Keratinocyte (primary cell): ENCODE results near the gene SLC16A2. TPM values are rescaled to one million over a fixed set of nuclear protein-coding genes. Genes with fewer than 3 reads are reported as not detected.

Source experiments
- DNase-seq: peaks from one replicate; pipeline ENCODE4 v3.0.0-alpha.2; 2011; ENCODE audit warnings: low read depth, missing footprints, low spot score
- FAIRE-seq: peaks from 2 replicates; lab custom pipeline; 2011; peaks lifted over from hg19 to GRCh38; lab: Jason Lieb, UNC
- H2AFZ ChIP-seq: 2 replicates; pipeline ENCODE4 v1.6.0; 2012; ENCODE audit warnings: low read length, control low read depth, inconsistent platforms; ENCODE audit not compliant: control insufficient read depth
- H3K27ac ChIP-seq: 2 replicates; pipeline ENCODE4 v1.5.1; 2011; ENCODE audit warnings: low read length; ENCODE audit not compliant: control insufficient read depth, insufficient read depth
- H3K27me3 ChIP-seq: 3 replicates; pipeline ENCODE4 v1.6.0; 2011; ENCODE audit warnings: low read length; ENCODE audit not compliant: control insufficient read depth, insufficient read depth; ENCODE audit errors: extremely low read depth
- H3K36me3 ChIP-seq, 2 experiments: 2 replicates in 1 of 2; 3 replicates in 1 of 2; pipeline ENCODE4 v1.5.1; 2011; ENCODE audit warnings: low read length in 2 of 2, mild to moderate bottlenecking in 1 of 2; ENCODE audit not compliant: control insufficient read depth in 2 of 2, insufficient read depth in 2 of 2; ENCODE audit errors: extremely low read depth in 1 of 2
- H3K4me1 ChIP-seq: 3 replicates; pipeline ENCODE4 v1.5.1; 2011; ENCODE audit warnings: low read length; ENCODE audit not compliant: control insufficient read depth, insufficient read depth; ENCODE audit errors: extremely low read depth
- H3K4me2 ChIP-seq: 3 replicates; pipeline ENCODE4 v1.6.0; 2011; ENCODE audit warnings: low read depth, low read length; ENCODE audit not compliant: control insufficient read depth, insufficient read depth; ENCODE audit errors: extremely low read depth
- H3K4me3 ChIP-seq, 3 experiments: fragments of 200-600 bp in 1 of 3; sonication (generic) in 1 of 3; 2 replicates in 2 of 3; 3 replicates in 1 of 3; pipeline ENCODE4 v1.5.1; 2011 to 2016; ENCODE audit warnings: low read length in 3 of 3, mild to moderate bottlenecking in 3 of 3, control low read depth in 2 of 3, inconsistent platforms in 1 of 3, low read depth in 1 of 3, mixed read lengths in 1 of 3, mixed run types in 1 of 3, moderate library complexity in 1 of 3; ENCODE audit not compliant: control insufficient read depth in 2 of 3, insufficient read depth in 2 of 3; ENCODE audit errors: extremely low read depth in 1 of 3
- H3K79me2 ChIP-seq: 2 replicates; pipeline ENCODE4 v1.6.0; 2012; ENCODE audit warnings: low read length; ENCODE audit not compliant: control insufficient read depth, insufficient read depth
- H3K9ac ChIP-seq: 3 replicates; pipeline ENCODE4 v1.6.0; 2011; ENCODE audit warnings: low read length; ENCODE audit not compliant: control insufficient read depth, insufficient read depth; ENCODE audit errors: extremely low read depth
- H3K9me1 ChIP-seq: 3 replicates; pipeline ENCODE4 v1.6.0; 2011; ENCODE audit warnings: low read length; ENCODE audit not compliant: control insufficient read depth, insufficient read depth; ENCODE audit errors: extremely low read depth
- H3K9me3 ChIP-seq: 2 replicates; pipeline ENCODE4 v1.5.1; 2012; ENCODE audit warnings: low read depth, low read length; ENCODE audit not compliant: control insufficient read depth
- H4K20me1 ChIP-seq: 3 replicates; pipeline ENCODE4 v1.6.0; 2011; ENCODE audit warnings: low read length; ENCODE audit not compliant: control insufficient read depth, insufficient read depth; ENCODE audit errors: extremely low read depth
- EZH2 ChIP-seq: IDR thresholded peaks from one replicate; pipeline ENCODE4 v1.6.1; 2012; ENCODE audit warnings: inconsistent platforms, mild to moderate bottlenecking, low read length, moderate library complexity
- dilution Hi-C: fragments of 300-500 bp; cut with MboI; formaldehyde crosslinking; loops from one replicate; pipeline ENCODE4 v1.7.0; 2020; ENCODE audit warnings: low sequenced_read_pairs; ENCODE audit not compliant: extremely low pct_ligation_motif_present
- polyA plus RNA-seq, 5 experiments: library from polyadenylated mRNA; depleted of rRNA in 3 of 5; stranded (reverse) in 3 of 5; stranded (forward) in 1 of 5; unstranded in 1 of 5; fragments of >200 nt; gene quantifications; 1 replicate in 1 of 5; 2 replicates in 3 of 5; 3 replicates in 1 of 5; pipeline versions ENCODE4 v1.2.1 to v1.2.3, GENCODE V29; 2011 to 2012; ENCODE audit warnings: missing spikeins in 2 of 5, low read depth in 1 of 5, low replicate concordance in 1 of 5
- TF ChIP-seq, protein P1 (sequence below), 3 experiments: IDR thresholded peaks in 1 of 3; conservative IDR thresholded peaks in 1 of 3; optimal IDR thresholded peaks in 1 of 3; 2 replicates in 2 of 3; 3 replicates in 1 of 3; pipeline versions ENCODE3 to v1.5.1; 2011; ENCODE audit warnings: low read length in 3 of 3, mild to moderate bottlenecking in 3 of 3, moderate library complexity in 2 of 3, control low read depth in 1 of 3, inconsistent platforms in 1 of 3; ENCODE audit not compliant: insufficient read depth in 2 of 3; ENCODE audit errors: extremely low read depth in 1 of 3

The SLC16A2 gene
- polyA plus RNA-seq, 1 donor (not counting 4 experiments of a cell fraction or from before 2014, with no cell fraction given): 38.4 TPM

DNA sequence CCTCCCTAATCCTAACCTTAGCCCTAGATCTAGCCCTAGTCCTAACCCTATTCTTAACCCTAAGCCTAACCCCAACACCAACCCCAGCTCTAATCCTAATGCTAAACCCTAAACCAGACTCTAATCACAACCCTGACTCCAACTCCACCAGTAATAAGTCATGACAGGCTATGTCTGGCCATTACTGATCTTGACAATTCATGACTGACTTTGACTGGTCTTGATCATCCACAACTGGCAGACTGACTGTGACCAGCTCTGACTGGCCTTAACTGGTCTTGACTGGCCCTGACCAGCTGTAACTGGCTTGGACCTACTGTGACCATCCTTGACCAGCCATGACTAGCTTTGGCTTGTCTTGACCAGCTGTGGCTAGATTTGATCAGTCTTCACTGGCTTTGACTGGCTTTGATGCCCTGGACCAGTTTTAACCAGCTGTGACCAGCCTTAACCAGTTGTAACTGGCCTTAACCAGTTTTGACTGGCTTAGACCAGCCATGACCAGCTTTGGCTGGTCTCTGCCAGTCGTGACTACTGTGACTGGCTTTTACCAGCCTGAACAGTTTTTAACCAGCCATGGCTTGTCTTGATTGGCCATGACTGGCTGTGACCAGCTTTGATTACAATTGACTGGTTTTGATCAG lies 124.7 kb downstream of the SLC16A2 start:
- dilution Hi-C loops: no loop called here
- Histone ChIP-seq H3K27me3 (no peaks in the 10 kb centered on the region), H3K9me3 (peaks cover 9% of the 10 kb centered on the region), H2AFZ (no peak overlapping the region), H3K4me1 (no peaks in the 10 kb centered on the region), H3K27ac (no peak overlapping the region), H3K9ac (no peak overlapping the region), H3K4me2 (no peak overlapping the region), H3K79me2 (no peaks in the 10 kb centered on the region), H3K9me1 (no peaks in the 10 kb centered on the region), H3K36me3 (no peaks in the 10 kb centered on the region), H3K4me3 (no peak overlapping the region), H4K20me1 (no peaks in the 10 kb centered on the region)
- TF ChIP-seq EZH2: no peak
- TF ChIP-seq, protein P1, sequence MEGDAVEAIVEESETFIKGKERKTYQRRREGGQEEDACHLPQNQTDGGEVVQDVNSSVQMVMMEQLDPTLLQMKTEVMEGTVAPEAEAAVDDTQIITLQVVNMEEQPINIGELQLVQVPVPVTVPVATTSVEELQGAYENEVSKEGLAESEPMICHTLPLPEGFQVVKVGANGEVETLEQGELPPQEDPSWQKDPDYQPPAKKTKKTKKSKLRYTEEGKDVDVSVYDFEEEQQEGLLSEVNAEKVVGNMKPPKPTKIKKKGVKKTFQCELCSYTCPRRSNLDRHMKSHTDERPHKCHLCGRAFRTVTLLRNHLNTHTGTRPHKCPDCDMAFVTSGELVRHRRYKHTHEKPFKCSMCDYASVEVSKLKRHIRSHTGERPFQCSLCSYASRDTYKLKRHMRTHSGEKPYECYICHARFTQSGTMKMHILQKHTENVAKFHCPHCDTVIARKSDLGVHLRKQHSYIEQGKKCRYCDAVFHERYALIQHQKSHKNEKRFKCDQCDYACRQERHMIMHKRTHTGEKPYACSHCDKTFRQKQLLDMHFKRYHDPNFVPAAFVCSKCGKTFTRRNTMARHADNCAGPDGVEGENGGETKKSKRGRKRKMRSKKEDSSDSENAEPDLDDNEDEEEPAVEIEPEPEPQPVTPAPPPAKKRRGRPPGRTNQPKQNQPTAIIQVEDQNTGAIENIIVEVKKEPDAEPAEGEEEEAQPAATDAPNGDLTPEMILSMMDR (optimal IDR thresholded peaks at IDR 0.05 in 1 of 3, IDR thresholded peaks at IDR 0.05 in 1 of 3, conservative IDR thresholded peaks at IDR 0.05 in 1 of 3; ENCODE audit: extremely low read depth in 1 of 3, insufficient read depth in 2 of 3, low read length in 3 of 3): no peak
- no peak for FAIRE-seq
- no peak for DNase-seq

DNA sequence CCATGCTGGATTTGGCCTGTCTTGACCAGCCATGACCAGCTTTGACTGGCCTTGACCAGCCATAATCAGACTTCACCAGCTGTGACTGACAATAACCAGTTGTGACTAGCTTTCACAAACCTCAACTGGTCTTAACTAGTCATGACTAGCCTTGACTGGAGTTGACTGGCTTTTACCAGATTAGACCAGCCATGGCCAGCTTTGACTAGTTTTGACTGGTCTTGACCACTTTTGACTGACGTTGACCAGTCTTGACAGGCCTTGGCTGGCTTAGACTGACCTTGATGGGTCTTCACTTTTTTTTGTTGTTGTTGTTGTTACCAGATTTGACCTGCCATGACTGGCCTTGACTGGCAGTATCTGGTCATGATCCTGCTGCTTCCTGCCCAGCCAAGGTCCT lies 125.7 kb downstream of the SLC16A2 start:
- H3K9me1 ChIP-seq: no peaks in the 10 kb centered on the region
- H3K36me3 ChIP-seq: no peaks in the 10 kb centered on the region
- FAIRE-seq (no peak), DNase-seq (no peak)
- H3K27ac ChIP-seq: no peak overlapping the region
- H3K27me3 ChIP-seq: no peaks in the 10 kb centered on the region
- no peaks in the 10 kb centered on the region for H4K20me1 ChIP-seq
- H3K4me3 ChIP-seq: no peak overlapping the region
- no peak overlapping the region for H3K9ac ChIP-seq
- peaks cover 9% of the 10 kb centered on the region for H3K9me3 ChIP-seq
- H3K4me1 ChIP-seq: no peaks in the 10 kb centered on the region
- H3K4me2 ChIP-seq: no peak overlapping the region
- dilution Hi-C loops: no loop called here
- H2AFZ ChIP-seq: no peak overlapping the region
- H3K79me2 ChIP-seq: no peaks in the 10 kb centered on the region
- no peak for TF ChIP-seq EZH2
- TF ChIP-seq, protein P1 (optimal IDR thresholded peaks at IDR 0.05 in 1 of 3, IDR thresholded peaks at IDR 0.05 in 1 of 3, conservative IDR thresholded peaks at IDR 0.05 in 1 of 3; ENCODE audit: extremely low read depth in 1 of 3, insufficient read depth in 2 of 3, low read length in 3 of 3): no peak
